ENCODE measurements around the gene PTF1A. TPM values are rescaled to one million over a fixed set of nuclear protein-coding genes. Genes with fewer than 3 reads are reported as not detected.

PTF1A gene
- polyA plus RNA-seq, 1 donor (not counting 4 experiments of a cell fraction or from before 2014, with no cell fraction given), result not detected

DNA sequence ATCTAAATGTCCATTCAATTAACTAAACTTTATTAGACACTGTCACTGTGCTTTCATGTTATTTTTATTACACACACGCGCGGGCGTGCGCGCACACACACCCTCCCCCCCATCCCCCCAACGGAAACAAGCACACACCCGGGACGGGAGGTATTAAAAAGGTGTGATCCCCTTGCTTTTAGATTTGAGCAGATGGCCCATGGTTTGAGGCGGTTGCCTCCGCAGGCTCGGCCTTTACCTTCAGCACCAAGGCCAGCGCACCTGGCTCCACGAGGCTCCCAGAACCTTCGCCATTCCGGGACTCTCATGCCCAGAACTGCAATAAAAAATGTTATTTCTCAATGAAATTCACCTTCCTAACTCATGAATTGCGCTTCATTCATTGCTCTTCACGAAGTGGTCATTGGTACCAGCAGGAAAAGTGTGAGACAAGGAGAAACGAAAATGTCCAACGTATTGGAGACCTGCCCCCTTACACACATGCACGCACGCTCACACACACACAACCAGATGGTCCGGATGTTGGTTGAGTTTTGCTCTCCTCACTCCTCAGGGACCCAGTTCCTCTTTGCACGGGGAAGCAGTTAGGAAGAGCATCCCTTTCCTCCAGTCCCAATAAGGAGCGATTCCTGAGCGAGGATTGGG lies 20.8 kb upstream of the PTF1A start:
- FAIRE-seq (peak; percentile 9), DNase-seq (ENCODE audit: low read depth, low spot score) (no peak)
- H3K9ac ChIP-seq (ENCODE audit: control insufficient read depth, extremely low read depth, insufficient read depth, low read length), result no peak overlapping the region
- no peaks in the 10 kb centered on the region for H4K20me1 ChIP-seq (ENCODE audit: control insufficient read depth, extremely low read depth, insufficient read depth, low read length)
- no peaks in the 10 kb centered on the region for H3K4me1 ChIP-seq (ENCODE audit: control insufficient read depth, extremely low read depth, insufficient read depth, low read length)
- no peak overlapping the region for H3K4me3 ChIP-seq (ENCODE audit: control insufficient read depth in 2 of 3, extremely low read depth in 1 of 3, insufficient read depth in 2 of 3, low read depth in 1 of 3, low read length in 3 of 3)
- H3K27me3 ChIP-seq (ENCODE audit: control insufficient read depth, extremely low read depth, insufficient read depth, low read length), result peaks cover 55% of the 10 kb centered on the region
- no peak for TF ChIP-seq CTCF (optimal IDR thresholded peaks at IDR 0.05 in 1 of 3, IDR thresholded peaks at IDR 0.05 in 1 of 3, conservative IDR thresholded peaks at IDR 0.05 in 1 of 3; ENCODE audit: extremely low read depth in 1 of 3, insufficient read depth in 2 of 3, low read length in 3 of 3)
- no peak for TF ChIP-seq EZH2 (IDR thresholded peaks at IDR 0.05; ENCODE audit: low read length)
- no peak overlapping the region for H3K4me2 ChIP-seq (ENCODE audit: control insufficient read depth, extremely low read depth, insufficient read depth, low read depth, low read length)
- dilution Hi-C loops (cut with MboI; ENCODE audit: extremely low pct_ligation_motif_present, low sequenced_read_pairs), result no loop called here
- H2AFZ ChIP-seq (ENCODE audit: control insufficient read depth, low read length), result no peak overlapping the region
- no peaks in the 10 kb centered on the region for H3K36me3 ChIP-seq (ENCODE audit: control insufficient read depth in 2 of 2, extremely low read depth in 1 of 2, insufficient read depth in 2 of 2, low read length in 2 of 2)
- H3K27ac ChIP-seq (ENCODE audit: control insufficient read depth, insufficient read depth, low read length), result no peak overlapping the region
- H3K9me1 ChIP-seq (ENCODE audit: control insufficient read depth, extremely low read depth, insufficient read depth, low read length), result no peaks in the 10 kb centered on the region
- no peaks in the 10 kb centered on the region for H3K79me2 ChIP-seq (ENCODE audit: control insufficient read depth, insufficient read depth, low read length)
- H3K9me3 ChIP-seq (ENCODE audit: control insufficient read depth, low read depth, low read length), result no peaks in the 10 kb centered on the region

DNA sequence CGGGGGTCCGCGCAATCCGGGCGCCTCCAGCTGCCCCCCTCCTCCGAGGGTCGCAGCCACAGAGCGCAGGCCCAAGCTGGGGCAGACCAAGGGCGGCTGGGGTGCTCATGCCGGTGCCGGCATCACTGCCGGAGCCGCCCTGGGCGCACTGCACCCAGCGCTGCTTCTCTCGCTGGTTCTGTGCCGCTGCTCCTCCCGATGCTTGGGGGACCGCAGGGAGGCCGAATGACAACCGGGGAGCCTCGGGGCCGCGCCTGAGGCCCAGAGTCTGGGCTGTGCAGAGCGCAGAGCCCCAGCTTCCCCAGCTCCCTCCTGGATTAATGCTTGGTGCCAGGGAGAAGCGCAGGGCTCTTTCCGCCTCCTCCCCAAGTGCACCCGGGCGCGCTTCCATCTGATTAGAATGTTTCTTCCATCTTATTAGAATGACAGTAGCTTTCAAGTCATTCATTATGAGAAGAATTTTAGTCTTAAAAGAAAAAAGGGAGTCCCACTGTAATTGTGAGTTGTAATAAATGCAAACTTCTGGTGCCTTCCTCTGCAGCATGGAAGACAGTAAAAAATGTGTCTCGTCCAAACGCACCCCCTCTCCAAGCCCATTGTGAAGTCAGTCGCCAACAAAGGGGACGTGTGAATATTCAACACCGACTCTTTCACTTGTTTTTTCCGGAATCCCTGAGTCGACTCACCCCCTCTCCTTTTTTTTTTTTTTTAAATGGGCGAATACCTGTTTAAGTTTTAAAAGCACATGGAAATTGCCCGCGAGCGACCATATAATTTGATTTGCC lies 19.5 kb upstream of the PTF1A start:
- no peaks in the 10 kb centered on the region for H4K20me1 ChIP-seq (ENCODE audit: control insufficient read depth, extremely low read depth, insufficient read depth, low read length)
- no peaks in the 10 kb centered on the region for H3K36me3 ChIP-seq (ENCODE audit: control insufficient read depth in 2 of 2, extremely low read depth in 1 of 2, insufficient read depth in 2 of 2, low read length in 2 of 2)
- TF ChIP-seq CTCF (optimal IDR thresholded peaks at IDR 0.05 in 1 of 3, IDR thresholded peaks at IDR 0.05 in 1 of 3, conservative IDR thresholded peaks at IDR 0.05 in 1 of 3; ENCODE audit: extremely low read depth in 1 of 3, insufficient read depth in 2 of 3, low read length in 3 of 3) (no peak), EZH2 (IDR thresholded peaks at IDR 0.05; ENCODE audit: low read length) (no peak)
- H3K9me1 ChIP-seq (ENCODE audit: control insufficient read depth, extremely low read depth, insufficient read depth, low read length), result no peaks in the 10 kb centered on the region
- no peaks in the 10 kb centered on the region for H3K79me2 ChIP-seq (ENCODE audit: control insufficient read depth, insufficient read depth, low read length)
- H3K9me3 ChIP-seq (ENCODE audit: control insufficient read depth, low read depth, low read length), result no peaks in the 10 kb centered on the region
- no peak overlapping the region for H3K4me3 ChIP-seq (ENCODE audit: control insufficient read depth in 2 of 3, extremely low read depth in 1 of 3, insufficient read depth in 2 of 3, low read depth in 1 of 3, low read length in 3 of 3)
- dilution Hi-C loops (cut with MboI; ENCODE audit: extremely low pct_ligation_motif_present, low sequenced_read_pairs), result no loop called here
- H2AFZ ChIP-seq (ENCODE audit: control insufficient read depth, low read length), result no peak overlapping the region
- H3K4me2 ChIP-seq (ENCODE audit: control insufficient read depth, extremely low read depth, insufficient read depth, low read depth, low read length), result no peak overlapping the region
- DNase-seq (ENCODE audit: low read depth, low spot score), result no peak
- FAIRE-seq, result no peak
- H3K27ac ChIP-seq (ENCODE audit: control insufficient read depth, insufficient read depth, low read length), result no peak overlapping the region
- H3K9ac ChIP-seq (ENCODE audit: control insufficient read depth, extremely low read depth, insufficient read depth, low read length), result no peak overlapping the region
- peaks cover 55% of the 10 kb centered on the region for H3K27me3 ChIP-seq (ENCODE audit: control insufficient read depth, extremely low read depth, insufficient read depth, low read length)
- H3K4me1 ChIP-seq (ENCODE audit: control insufficient read depth, extremely low read depth, insufficient read depth, low read length), result no peaks in the 10 kb centered on the region

Measured in keratinocyte (primary cell).